A549 (cell line): ENCODE measurements around the gene GTPBP2. TPM values are rescaled to one million over a fixed set of nuclear protein-coding genes. Genes with fewer than 3 reads are reported as not detected.

ENCODE experiments used
- ATAC-seq, 2 experiments: fragments of 200-7000 bp in 1 of 2; fragments of >200 bp in 1 of 2; cut with Nextera tagmentation in 1 of 2; cut with Tn5 transposase in 1 of 2; 3 replicates each; pipeline versions ENCODE4 v1.8.0 to v1.9.1; 2018 to 2020; ENCODE audit warnings: mild to moderate bottlenecking in 1 of 2, moderate library complexity in 1 of 2
- CTCF ChIA-PET: fragments of 300-600 bp; sonication (Branson Sonifier 250); formaldehyde crosslinking; extraction: SDS; loops from one replicate; lab custom pipeline; 2021; ENCODE audit warnings: antibody characterized with exemption, inconsistent platforms; lab: Yijun Ruan, JAX
- POLR2A ChIA-PET: fragments of 350-600 bp; formaldehyde crosslinking; extraction: SDS; loops from one replicate; lab custom pipeline; 2021; ENCODE audit warnings: antibody characterized with exemption, inconsistent platforms; lab: Yijun Ruan, JAX
- DNase-seq, 2 experiments: peaks; one replicate each; pipeline versions ENCODE4 v3.0.0 to v3.0.0-alpha.2; 2011 to 2016; ENCODE audit warnings: low read depth in 1 of 2, low spot score in 1 of 2
- FAIRE-seq: peaks from 2 replicates; lab custom pipeline; 2011; peaks lifted over from hg19 to GRCh38; lab: Jason Lieb, UNC
- H3K27ac ChIP-seq, 2 experiments: fragments of >200 bp; sonication (Bioruptor Twin); formaldehyde crosslinking; 3 replicates each; pipeline ENCODE4 v1.5.1; 2016 to 2017
- H3K4me1 ChIP-seq: fragments of >200 bp; sonication (Bioruptor Twin); formaldehyde crosslinking; 3 replicates; pipeline ENCODE4 v1.6.1; 2016
- H3K4me2 ChIP-seq: fragments of >200 bp; sonication (Bioruptor Twin); formaldehyde crosslinking; 3 replicates; pipeline ENCODE4 v1.6.1; 2016
- H3K4me3 ChIP-seq: fragments of >200 bp; sonication (Bioruptor Twin); formaldehyde crosslinking; 3 replicates; pipeline ENCODE4 v1.5.1; 2016
- H3K9me3 ChIP-seq: fragments of >200 bp; sonication (Bioruptor Twin); formaldehyde crosslinking; 3 replicates; pipeline ENCODE4 v1.6.1; 2016
- CBX8 ChIP-seq: fragments of 200-600 bp; sonication (generic); IDR thresholded peaks from 2 replicates; pipeline ENCODE4 v1.6.1; 2016
- CTCF ChIP-seq: fragments of >200 bp; sonication (Bioruptor Twin); formaldehyde crosslinking; IDR thresholded peaks from 3 replicates; pipeline ENCODE4 v1.5.1; 2016
- EHF ChIP-seq: fragments of 250-450 bp; sonication (Bioruptor Pico); IDR thresholded peaks from 2 replicates; pipeline ENCODE4 v1.5.0; 2020; ENCODE audit warnings: mild to moderate bottlenecking
- FOSB ChIP-seq: fragments of 250-450 bp; sonication (Bioruptor Pico); IDR thresholded peaks from 2 replicates; pipeline ENCODE4 v1.5.0; 2020; ENCODE audit warnings: mild to moderate bottlenecking, moderate library complexity
- GATA3 ChIP-seq: IDR thresholded peaks from 2 replicates; pipeline ENCODE4 v1.6.1; 2012; ENCODE audit warnings: borderline replicate concordance
- HOXA7 ChIP-seq: fragments of 250-450 bp; sonication (Bioruptor Pico); IDR thresholded peaks from 2 replicates; pipeline ENCODE4 v1.5.0; 2020; ENCODE audit warnings: mild to moderate bottlenecking, moderate library complexity
- KDM1A ChIP-seq: fragments of 200-600 bp; sonication (generic); IDR thresholded peaks from 2 replicates; pipeline ENCODE4 v1.6.1; 2016; ENCODE audit warnings: low read depth, mild to moderate bottlenecking
- MAFK ChIP-seq: fragments of 450-650 bp; IDR thresholded peaks from 2 replicates; pipeline ENCODE4 v1.6.1; 2014; ENCODE audit not compliant: partially characterized antibody
- MAX ChIP-seq: IDR thresholded peaks from 2 replicates; pipeline ENCODE4 v1.6.1; 2012
- MYC ChIP-seq: IDR thresholded peaks from 2 replicates; pipeline ENCODE4 v1.6.1; 2012; ENCODE audit warnings: mild to moderate bottlenecking, inconsistent platforms, low read length, improper control_type of control experiment, borderline replicate concordance
- NFE2L2 ChIP-seq: fragments of 150-350 bp; conservative IDR thresholded peaks from 2 replicates; pipeline ENCODE4 v1.6.1; 2014; ENCODE audit warnings: low read length
- NPAS2 ChIP-seq: fragments of 250-450 bp; sonication (Bioruptor Pico); IDR thresholded peaks from 2 replicates; pipeline ENCODE4 v1.8.0; 2022; ENCODE audit warnings: mild to moderate bottlenecking, moderate library complexity, borderline replicate concordance
- PHF8 ChIP-seq: fragments of 200-600 bp; sonication (generic); IDR thresholded peaks from 2 replicates; pipeline ENCODE4 v1.6.1; 2016; ENCODE audit warnings: low read depth, mild to moderate bottlenecking, antibody characterized with exemption, moderate library complexity, borderline replicate concordance
- POLR2AphosphoS2 ChIP-seq: conservative IDR thresholded peaks from 2 replicates; pipeline ENCODE4 v1.6.1; 2012; ENCODE audit warnings: low read length, improper control_type of control experiment, inconsistent platforms
- RFX5 ChIP-seq: fragments of 450-650 bp; IDR thresholded peaks from 2 replicates; pipeline ENCODE4 v1.7.1; 2014; ENCODE audit warnings: antibody characterized with exemption, mild to moderate bottlenecking, moderate library complexity
- RNF2 ChIP-seq: fragments of 200-600 bp; sonication (generic); IDR thresholded peaks from 2 replicates; pipeline ENCODE4 v1.6.1; 2016; ENCODE audit warnings: low read depth, mild to moderate bottlenecking, antibody characterized with exemption, moderate library complexity, borderline replicate concordance
- SREBF2 ChIP-seq: fragments of 450-650 bp; IDR thresholded peaks from 2 replicates; pipeline ENCODE4 v1.6.1; 2014; ENCODE audit warnings: mild to moderate bottlenecking, moderate library complexity
- ZSCAN20 ChIP-seq: fragments of 250-450 bp; sonication (Bioruptor Pico); IDR thresholded peaks from 2 replicates; pipeline ENCODE4 v1.8.0; 2022; ENCODE audit warnings: mild to moderate bottlenecking, moderate library complexity
- WGBS: methylation state at CpG from one replicate; pipeline ENCODE4 v1.1.6; 2017; ENCODE audit errors: missing lambda C conversion rate; 5-methylcytosine and 5-hydroxymethylcytosine counted together
- polyA plus RNA-seq, 4 experiments: library from polyadenylated mRNA; depleted of rRNA in 3 of 4; stranded (reverse); fragments of >200 nt; fragmentation: RNase III in 1 of 4; extraction: RNeasy Plus Mini Kit Qiagen cat#74134 plus additional on column Dnase treatment in 1 of 4; gene quantifications; 2 replicates in 3 of 4; 3 replicates in 1 of 4; pipeline ENCODE4 v1.2.3, GENCODE V29; 2011 to 2017

The GTPBP2 gene
- polyA plus RNA-seq, 2 of the 4 experiments (the other 2 are of a cell fraction): 28.9 to 59.6 TPM

GRCh38 chr6:43648248-43648647, 19.2 kb upstream of the GTPBP2 start:
- no peak for DNase-seq
- ChIA-PET POLR2A (no interaction called here), CTCF (interaction anchor here (1.2 to 2.4 kb wide), 3 partner anchors 8 to 431 kb away, joined by 3 to 11 read pairs (median 4); no protein-coding TSS in a partner anchor)
- no peak overlapping the region for H3K27ac ChIP-seq
- no peaks in the 10 kb centered on the region for H3K9me3 ChIP-seq
- TF ChIP-seq POLR2AphosphoS2 (no peak), KDM1A (no peak), ZSCAN20 (CRISPR knock-in tag) (no peak), CTCF (no peak), NFE2L2 (no peak), GATA3 (no peak)
- ATAC-seq: no peak
- no peak overlapping the region for H3K4me3 ChIP-seq
- H3K4me2 ChIP-seq: no peak overlapping the region
- no peaks in the 10 kb centered on the region for H3K4me1 ChIP-seq
- WGBS: 93% methylated on average over 2 of the region's 2 CpGs
- no peak for FAIRE-seq

- no peaks in the 10 kb centered on the region for H3K4me1 ChIP-seq
- TF ChIP-seq EHF (CRISPR knock-in tag) (no peak), MAX (no peak), FOSB (CRISPR knock-in tag) (no peak), RFX5 (no peak), HOXA7 (no peak), CBX8 (no peak), KDM1A (no peak), MAFK (no peak)
- FAIRE-seq (no peak), DNase-seq (no peak), ATAC-seq (no peak)
- ChIA-PET CTCF (interaction anchor here (1.2 to 2.4 kb wide), 3 partner anchors 9 to 431 kb away, joined by 3 to 11 read pairs (median 4); no protein-coding TSS in a partner anchor), POLR2A (no interaction called here)
- no peaks in the 10 kb centered on the region for H3K9me3 ChIP-seq
- no peak overlapping the region for H3K4me3 ChIP-seq
- no peak overlapping the region for H3K4me2 ChIP-seq
- no peak overlapping the region for H3K27ac ChIP-seq
- WGBS: 94% methylated on average over 3 of the region's 3 CpGs
Observed at GRCh38 chr6:43647613-43648012, 18.5 kb upstream of the GTPBP2 start.

- Histone ChIP-seq H3K27ac (peak overlapping the region; percentile 11 to 78; a peak in 4 of 6 replicates), H3K9me3 (no peaks in the 10 kb centered on the region), H3K4me1 (no peaks in the 10 kb centered on the region), H3K4me3 (peak overlapping the region; percentile 43), H3K4me2 (peak overlapping the region; percentile 65)
- ATAC-seq (peak; percentile 48 to 52; a peak in 5 of 6 replicates), DNase-seq (no peak), FAIRE-seq (no peak)
- TF ChIP-seq MYC: no peak
- TF ChIP-seq ZSCAN20 (CRISPR knock-in tag): no peak
- no peak for TF ChIP-seq NPAS2 (CRISPR knock-in tag)
- no peak for TF ChIP-seq PHF8
- no peak for TF ChIP-seq SREBF2
- no peak for TF ChIP-seq RNF2
- ChIA-PET CTCF (interaction anchor here (1.2 to 5.1 kb wide), 3 partner anchors 11 to 26 kb away, joined by 3 to 24 read pairs (median 4); no protein-coding TSS in a partner anchor), POLR2A (interaction anchor here (1.9 to 2.6 kb wide), 2 partner anchors 10 to 16 kb away, joined by 10 to 13 read pairs; partner anchors contain the start of genes GTPBP2 and MAD2L1BP)
- 55% methylated on average over 9 of the region's 9 CpGs for WGBS
Observed at GRCh38 chr6:43645613-43645964, 16.5 kb upstream of the GTPBP2 start.
